ENCODE data around the gene P4HTM.

Gene P4HTM

GRCh38 chr3:49018707-49019006 is 28.6 kb downstream of the P4HTM start:
- peak in 1 of 2 donors; percentile 28 for DNase-seq (ENCODE audit: low read depth in 2 of 2)
- no peak for TF ChIP-seq CTCF (IDR thresholded peaks at IDR 0.05; ENCODE audit: low read depth, low read length)
- peak overlapping the region; percentile 75 to 85 for H3K4me3 ChIP-seq (replicated peaks in 1 of 2; ENCODE audit: low read depth in 2 of 2, low read length in 2 of 2)

DNA sequence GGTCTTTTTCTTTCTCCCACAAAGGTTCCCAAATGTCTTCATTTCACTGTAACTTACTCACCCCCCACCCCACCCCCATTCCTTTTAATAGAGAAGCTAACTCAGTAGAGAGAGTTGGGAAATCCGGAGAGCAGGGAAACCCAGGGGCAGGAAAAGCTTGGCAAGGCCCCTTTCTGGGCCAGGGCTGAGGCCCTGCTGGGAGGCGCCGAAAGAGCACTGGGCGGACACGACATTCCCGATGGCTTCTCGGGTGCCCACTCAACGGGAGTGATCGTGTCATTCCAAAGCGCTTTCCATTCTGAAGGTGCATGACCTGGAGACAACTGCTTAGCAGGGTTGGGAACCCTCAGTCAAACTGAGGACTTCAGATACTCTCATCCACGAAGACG is 29.9 kb downstream of the P4HTM start:
- TF ChIP-seq CTCF (IDR thresholded peaks at IDR 0.05; ENCODE audit: low read depth, low read length), result no peak
- peak; percentile 29 to 44 for DNase-seq (ENCODE audit: low read depth in 2 of 2)
- H3K4me3 ChIP-seq (replicated peaks in 1 of 2; ENCODE audit: low read depth in 2 of 2, low read length in 2 of 2), result peak overlapping the region; percentile 89

DNA sequence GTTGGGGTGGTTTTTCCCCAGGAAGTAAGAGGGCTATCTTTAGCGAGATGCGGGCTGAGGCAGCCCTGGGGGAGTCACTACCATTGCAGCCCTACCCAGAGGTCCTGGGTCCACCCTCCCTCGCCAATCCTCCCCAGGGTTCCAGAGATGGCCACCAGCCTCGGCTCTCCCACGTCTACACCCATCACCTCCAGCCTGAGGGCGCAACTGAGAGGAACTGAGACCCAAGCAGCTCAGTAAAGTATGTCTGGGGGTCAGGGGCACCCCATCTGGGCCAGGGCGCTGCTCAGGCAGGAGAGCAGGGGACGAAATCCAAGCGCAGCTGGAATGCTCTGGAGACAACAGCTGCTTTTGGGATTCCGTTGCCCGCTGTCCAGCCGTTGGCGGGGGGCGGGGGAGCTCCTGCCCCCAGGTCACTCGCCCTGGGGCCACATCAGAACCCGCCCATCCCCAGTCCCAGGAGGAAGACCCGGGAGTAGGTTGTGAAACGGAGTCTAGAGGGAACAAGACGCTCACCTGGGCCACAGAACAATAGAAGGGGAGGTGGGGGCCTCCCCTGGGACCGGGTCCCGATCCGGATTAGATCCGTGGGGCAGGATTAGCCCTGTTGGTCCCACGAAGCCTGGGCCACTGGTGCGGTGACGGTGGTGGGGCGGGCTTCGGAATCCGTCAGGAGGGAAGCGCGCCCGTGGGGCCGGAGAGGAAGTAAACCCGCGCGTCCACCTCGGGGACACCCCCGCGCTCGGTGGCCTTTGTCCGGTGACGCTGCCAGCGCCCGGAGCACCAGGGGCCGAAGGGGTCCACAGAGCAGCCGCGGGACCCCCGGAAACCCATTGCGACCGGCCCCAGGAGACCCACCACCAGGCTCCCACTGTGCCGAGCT is 30.5 kb downstream of the P4HTM start:
- no peak for TF ChIP-seq CTCF (IDR thresholded peaks at IDR 0.05; ENCODE audit: low read depth, low read length)
- H3K4me3 ChIP-seq (replicated peaks in 1 of 2; ENCODE audit: low read depth in 2 of 2, low read length in 2 of 2), result peak overlapping the region; percentile 89
- no peak for DNase-seq (ENCODE audit: low read depth in 2 of 2)

DNA sequence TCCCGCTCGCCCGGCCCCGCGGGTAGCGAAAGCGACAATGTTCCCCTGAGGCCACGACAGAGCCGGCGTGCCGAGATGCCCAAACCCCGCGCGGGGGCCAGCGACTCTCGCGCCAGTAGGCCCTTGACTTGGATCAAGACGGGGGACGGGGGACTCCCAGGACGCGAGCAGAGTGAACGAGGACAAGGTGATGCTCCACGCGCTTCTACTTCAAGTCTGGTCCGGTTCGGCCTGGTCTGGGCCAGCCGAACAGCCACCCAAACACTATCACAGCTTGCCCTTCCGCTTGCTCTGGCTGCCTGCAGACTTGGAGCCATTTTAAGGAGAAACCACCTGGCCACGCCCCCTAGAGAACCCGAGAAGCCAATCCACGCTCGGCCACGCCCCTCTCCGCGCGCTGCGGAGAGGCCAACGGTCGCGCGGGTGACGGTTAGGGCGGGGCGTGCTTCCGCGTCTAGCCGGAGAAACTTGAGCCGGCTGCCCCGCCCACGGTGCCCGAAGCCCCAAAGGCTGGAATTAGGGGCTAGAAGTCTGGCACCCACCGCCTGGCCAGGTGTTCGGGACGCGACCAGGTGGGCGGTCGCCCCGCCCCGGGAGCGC is 31.3 kb downstream of the P4HTM start:
- TF ChIP-seq CTCF (IDR thresholded peaks at IDR 0.05; ENCODE audit: low read depth, low read length), result no peak
- peak overlapping the region; percentile 89 for H3K4me3 ChIP-seq (replicated peaks in 1 of 2; ENCODE audit: low read depth in 2 of 2, low read length in 2 of 2)
- DNase-seq (ENCODE audit: low read depth in 2 of 2), result peak; percentile 98

DNA sequence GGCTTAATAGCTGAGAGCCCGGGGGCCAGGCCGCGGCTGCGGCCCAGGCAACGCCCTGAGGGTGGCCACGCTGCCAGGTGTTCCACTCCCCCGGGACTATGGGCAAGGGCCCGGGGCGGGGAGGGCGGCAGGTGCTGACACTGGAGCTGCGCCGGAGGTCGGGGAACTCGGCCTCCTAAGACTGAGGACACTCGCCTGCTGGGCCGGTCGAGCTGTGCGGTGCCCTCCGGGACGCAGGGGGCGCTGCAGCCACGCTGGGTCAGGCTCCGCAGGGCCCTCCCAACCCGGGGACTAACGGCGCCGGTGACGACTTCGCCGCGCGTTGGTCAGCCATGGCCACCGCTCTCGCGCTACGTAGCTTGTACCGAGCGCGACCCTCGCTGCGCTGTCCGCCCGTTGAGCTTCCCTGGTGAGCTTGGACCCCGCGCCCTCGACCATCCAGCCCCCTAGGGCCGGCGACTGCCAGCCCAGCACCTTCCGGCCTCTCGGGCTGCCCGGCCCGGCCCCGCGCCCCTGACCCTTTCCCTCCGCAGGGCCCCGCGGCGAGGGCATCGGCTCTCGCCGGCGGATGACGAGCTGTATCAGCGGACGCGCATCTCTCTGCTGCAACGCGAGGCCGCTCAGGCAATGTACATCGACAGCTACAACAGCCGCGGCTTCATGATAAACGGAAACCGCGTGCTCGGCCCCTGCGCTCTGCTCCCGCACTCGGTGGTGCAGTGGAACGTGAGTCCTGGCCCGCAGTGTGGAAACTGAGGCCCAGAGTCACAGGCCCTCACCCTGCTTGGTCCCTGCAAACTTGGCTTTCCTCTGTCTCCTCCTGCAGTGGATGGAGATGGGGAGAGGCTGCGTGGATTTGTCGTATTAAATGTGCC is 32.0 kb downstream of the P4HTM start, which contains the start of gene NDUFAF3:
TSS of gene NDUFAF3 (plus strand) at position 309 of the 875 bp plus-strand sequence. CDS start at position 333, 24 bp downstream.
- peak within 1 kb of the TSS; percentile 89 for H3K4me3 ChIP-seq (replicated peaks in 1 of 2; ENCODE audit: low read depth in 2 of 2, low read length in 2 of 2)
- peak; percentile 95 to 96 for DNase-seq (ENCODE audit: low read depth in 2 of 2)
- peak; percentile 78 for TF ChIP-seq CTCF (IDR thresholded peaks at IDR 0.05; ENCODE audit: low read depth, low read length)

DNA sequence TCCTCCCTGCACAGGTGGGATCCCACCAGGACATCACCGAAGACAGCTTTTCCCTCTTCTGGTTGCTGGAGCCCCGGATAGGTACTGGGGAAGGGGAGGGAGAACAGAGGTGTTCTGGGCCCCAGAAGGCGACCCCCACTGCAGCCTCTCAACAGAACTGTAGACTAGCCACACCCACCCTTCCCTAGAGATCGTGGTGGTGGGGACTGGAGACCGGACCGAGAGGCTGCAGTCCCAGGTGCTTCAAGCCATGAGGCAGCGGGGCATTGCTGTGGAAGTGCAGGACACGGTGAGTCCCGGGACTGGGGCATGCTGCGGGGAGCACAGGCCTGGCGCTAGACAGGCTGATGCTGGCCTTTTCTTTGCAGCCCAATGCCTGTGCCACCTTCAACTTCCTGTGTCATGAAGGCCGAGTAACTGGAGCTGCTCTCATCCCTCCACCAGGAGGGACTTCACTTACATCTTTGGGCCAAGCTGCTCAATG is 32.7 kb downstream of the P4HTM start:
- H3K4me3 ChIP-seq (replicated peaks in 1 of 2; ENCODE audit: low read depth in 2 of 2, low read length in 2 of 2), result peak overlapping the region; percentile 89
- no peak for DNase-seq (ENCODE audit: low read depth in 2 of 2)
- no peak for TF ChIP-seq CTCF (IDR thresholded peaks at IDR 0.05; ENCODE audit: low read depth, low read length)
